GM15510 (cell line): ENCODE data around the gene SLC66A2.

Experiments used
- POLR2A ChIP-seq: IDR thresholded peaks from 3 replicates; pipeline ENCODE4 v1.6.1; 2011; ENCODE audit warnings: borderline replicate concordance; ENCODE audit not compliant: insufficient read length; ENCODE audit errors: extremely low read depth

The SLC66A2 gene

DNA sequence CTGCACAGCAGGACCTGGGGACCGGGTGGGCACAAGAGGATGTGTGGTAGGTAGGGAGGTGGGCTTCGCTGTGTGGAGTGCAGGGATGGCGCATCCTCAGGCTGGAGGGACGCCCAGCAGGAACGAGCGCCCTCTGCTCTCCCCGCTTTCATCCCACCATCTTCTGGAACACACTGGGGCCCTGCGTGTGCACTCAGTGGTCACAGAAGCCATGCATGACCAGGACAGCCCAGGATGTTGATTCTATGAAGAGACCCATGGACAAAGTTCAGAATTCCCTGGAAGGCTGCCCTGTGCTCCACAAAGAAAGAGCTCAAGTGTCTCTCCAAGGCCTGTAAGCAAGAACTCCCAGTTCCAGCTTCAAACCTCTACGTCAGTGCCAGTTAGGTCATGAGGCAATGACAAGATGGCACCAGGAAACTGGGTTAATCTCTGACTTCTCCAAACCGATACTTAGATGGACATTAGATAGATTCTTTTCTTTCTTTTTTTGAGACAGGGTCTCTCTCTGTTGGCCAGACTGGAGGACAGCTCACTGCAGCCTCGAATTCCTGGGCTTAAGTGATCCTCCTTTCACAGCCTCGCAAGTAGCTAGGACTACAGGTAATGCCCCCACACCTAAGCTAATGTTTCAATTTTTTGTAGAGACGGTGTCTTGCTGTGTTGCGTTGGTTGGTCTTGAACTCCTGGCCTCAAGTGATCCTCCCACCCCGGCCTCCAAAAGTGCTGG is 3.4 kb downstream of the SLC66A2 start:
- TF ChIP-seq POLR2A, result no peak

DNA sequence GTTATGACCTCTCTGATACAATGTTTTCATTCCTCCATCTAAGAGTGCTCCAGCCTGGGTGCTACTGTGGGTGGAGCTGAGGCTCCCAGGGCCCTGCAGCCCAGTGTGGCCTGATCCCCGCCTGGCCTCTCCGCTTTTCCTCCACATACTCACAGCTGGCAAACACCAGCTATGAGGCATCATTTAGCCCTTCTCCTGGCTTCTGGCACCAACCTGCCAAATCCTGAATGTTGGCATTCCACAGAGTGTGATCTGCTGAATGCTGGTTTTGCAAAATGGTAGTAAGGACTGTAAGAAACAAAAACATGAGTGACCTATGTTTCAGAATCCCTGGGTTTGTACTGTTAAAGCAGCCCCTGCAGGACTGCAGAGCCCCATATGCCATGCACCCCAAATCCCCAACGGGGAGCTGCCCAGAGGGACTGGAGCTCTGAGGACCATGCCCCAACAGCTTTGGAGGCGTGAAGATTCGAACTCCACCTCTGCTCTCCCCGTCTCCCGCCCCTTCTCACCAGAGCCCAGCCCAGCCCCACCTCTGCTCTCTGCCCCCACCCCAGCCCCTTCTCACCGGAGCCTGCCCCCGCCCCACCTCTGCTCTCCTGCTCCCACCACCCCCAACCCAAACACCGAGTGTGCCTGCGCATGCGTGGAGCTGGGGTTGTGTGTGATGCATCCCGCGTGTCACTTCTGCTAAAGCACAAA is 4.2 kb downstream of the SLC66A2 start:
- no peak for TF ChIP-seq POLR2A

DNA sequence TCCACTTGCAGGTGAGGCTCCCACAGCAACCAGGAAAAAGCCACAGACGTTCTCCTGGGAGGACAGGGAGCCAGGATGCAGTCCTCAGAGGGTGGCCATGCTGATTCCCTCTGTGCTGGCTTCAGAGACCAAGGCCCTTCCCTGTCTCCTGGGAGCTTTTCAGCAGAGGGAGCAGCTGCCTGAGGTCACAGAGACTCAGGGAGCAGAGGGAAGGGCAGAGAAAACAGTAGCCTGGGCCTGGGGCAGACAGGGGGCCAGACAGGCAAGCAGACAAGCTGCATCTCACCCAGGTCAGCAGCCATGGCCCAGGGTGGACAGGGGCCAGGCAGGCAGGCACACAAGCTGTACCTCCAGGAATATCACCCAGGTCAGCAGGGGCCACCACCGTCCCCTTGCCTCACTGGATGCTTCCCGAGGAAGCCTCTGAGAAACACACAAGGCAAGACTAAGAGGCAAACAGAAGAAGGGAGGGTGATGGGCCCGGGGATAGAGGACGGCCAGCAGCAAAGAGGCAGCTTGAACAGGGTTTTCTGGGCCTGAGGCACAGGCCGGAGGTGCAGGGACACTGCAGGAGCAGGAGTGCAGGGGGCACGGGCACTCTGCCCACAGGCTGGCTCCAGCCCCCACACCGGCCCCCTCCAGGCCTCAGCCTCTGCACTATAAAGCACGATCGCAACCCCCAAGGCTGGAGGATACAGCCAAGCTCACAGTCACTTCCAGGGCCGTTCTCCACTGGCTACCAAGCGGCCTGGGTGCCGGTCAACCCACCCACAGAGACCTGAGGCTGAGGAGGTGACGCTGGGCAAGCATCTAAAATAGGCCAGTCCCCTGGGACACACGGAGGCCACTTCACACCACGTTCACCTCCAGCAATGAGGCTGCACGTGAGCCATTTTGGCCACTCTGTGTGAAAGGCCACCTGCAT is 6.1 kb downstream of the SLC66A2 start:
- no peak for TF ChIP-seq POLR2A

DNA sequence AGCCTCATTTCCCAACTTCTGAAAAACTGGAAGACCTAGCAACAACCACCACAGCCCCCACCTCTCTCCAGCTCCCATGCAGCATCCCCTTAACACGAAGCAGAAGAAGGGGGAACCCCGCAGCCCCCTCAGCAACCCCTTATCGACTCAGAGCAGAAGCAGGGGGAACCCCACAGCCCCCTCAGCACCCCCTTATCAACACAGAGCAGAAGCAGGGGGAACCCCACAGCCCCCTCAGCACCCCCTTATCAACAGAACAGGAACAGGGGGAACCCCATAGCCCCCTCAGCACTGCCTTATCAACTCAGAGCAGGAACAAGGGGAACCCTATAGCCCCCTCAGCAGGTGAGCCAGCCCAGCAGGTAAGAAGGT is 6.7 kb downstream of the SLC66A2 start:
- TF ChIP-seq POLR2A, result no peak

DNA sequence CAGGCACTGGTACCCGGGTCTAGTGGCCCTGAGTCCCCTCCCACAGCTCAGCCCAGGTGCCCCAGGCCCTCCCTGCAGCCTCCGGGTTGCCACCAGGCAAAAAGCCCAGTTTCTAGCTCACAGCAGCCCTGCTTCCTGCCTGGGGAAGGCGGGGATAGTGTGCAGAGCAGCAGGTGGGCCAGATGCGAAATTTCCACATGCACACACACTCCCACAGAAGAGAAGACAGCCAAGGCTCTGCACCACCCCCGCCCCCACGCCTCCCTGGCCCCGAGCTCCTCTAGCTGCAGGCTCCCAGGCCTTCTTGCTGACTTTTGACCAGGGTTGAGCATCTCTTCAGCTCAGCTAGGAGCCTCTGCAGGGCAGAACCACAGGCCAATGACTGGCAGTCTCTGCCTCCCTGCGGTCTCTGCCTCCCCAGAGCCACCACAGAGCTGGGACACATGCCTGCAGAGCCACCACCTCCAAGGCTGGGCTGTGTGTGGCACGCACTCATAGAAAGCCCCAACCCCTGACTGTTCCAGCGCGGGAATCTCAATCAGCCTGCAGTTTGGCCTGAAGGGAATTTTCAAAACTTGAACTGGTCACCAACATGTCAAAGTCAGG is 7.2 kb downstream of the SLC66A2 start:
- TF ChIP-seq POLR2A, result no peak

DNA sequence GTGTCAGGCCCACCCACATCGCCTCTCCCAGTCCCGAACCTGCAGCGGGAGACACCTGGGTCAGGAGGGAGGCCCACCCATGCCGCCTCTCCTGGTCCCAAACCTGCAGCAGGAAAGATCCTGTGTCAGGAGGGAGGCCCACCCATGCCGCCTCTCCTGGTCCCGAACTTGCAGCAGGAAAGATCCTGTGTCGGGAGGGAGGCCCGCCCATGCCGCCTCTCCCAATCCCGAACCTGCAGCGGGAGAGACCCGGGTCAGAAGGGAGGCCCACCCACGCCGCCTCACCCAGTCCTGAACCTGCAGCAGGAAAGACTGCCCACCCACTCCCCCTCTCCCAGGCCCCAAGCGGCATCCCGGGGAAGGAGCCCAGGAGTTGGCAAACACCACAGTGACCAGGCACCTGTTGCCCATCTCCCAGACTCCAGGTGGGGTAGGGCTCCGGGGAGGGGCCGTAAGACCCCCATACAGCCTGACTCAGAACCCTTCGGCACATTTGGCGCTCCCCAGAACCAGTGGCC is 7.8 kb downstream of the SLC66A2 start:
- no peak for TF ChIP-seq POLR2A

DNA sequence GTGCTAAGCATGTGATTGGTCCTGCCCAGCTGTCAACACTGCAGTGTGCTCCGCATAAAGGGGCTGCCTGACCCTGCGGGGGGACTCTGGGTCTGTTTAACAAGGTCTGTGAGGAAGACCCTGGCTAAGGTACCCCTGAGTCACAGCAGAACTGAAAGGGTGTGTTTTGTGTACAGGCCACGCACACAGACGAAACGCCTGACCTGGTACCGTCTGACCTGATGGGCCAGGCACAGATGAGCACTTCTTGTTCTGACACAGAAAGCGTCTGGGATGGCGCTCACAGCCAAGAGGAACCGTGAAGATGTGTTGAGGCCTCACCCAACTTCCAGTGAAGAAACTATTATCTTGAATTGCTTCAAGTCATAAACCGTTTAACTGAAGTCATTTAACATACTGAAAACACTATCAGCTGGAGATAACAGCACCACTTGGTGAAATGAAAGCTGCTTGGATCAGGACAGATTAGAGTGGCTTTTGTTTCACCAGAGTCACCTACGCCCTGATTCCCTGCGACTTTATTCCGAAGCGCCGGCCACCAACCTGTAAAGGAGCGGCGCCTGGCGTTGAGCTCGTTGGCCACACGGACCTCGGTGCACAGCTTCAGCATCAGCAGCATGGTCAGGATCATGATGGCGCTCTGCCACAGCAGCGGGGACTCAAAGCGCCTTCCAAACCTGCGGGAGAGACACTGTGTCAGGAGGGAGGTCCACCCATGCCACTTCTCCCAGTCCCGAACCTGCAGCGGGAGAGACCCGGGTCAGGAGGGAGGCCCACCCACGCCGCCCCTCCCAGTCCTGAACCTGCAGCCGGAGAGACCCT is 8.5 kb downstream of the SLC66A2 start:
- TF ChIP-seq POLR2A, result no peak

DNA sequence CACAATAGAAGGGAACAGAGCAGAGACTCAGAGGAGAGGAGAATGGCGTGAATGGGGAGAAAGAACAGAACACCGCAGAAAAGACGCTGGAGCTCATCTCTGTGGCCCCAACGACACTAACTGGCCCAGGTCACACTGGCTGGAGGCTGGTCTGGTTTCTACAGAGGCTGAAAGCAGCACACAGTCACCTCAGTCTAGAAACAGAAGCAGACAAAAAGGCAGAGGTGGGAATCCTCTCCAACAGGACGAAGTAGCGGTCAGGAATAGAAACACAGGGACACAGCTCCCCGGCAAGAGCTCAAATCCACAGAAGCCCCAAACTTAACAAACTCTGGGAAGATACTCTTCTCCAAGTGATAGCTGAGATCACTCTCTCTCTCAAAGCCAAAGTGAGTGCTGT is 9.2 kb downstream of the SLC66A2 start:
- TF ChIP-seq POLR2A, result no peak

DNA sequence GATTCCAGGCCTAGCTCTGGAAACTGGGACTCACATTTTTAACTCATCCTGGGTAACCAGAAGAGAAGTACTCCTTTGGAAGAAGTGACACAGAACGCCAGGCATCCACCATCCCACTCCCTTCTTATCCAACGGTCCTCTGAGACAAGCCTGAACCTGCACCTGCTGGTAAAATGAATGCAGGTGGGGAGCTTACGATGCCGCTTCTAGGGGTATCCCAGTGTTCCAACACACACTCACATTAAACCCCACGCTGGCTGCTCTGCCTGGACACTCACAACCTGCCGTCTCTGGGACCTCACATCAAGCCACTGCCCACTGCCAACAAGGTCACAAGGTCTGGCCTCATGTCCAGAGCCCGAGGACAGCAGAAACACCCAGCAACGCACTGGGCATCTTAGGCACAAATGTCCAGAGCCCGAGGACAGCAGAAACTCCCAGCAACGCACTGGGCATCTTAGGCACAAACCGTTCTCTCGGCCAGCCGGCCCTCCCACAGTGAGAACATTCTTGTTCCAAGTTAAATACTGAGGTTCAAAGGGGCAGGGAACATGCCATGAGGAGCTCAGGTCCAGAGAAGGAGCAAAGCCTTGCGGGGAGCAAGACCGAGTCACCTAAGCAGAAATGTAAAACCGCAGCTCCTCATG is 9.9 kb downstream of the SLC66A2 start:
- TF ChIP-seq POLR2A, result no peak

DNA sequence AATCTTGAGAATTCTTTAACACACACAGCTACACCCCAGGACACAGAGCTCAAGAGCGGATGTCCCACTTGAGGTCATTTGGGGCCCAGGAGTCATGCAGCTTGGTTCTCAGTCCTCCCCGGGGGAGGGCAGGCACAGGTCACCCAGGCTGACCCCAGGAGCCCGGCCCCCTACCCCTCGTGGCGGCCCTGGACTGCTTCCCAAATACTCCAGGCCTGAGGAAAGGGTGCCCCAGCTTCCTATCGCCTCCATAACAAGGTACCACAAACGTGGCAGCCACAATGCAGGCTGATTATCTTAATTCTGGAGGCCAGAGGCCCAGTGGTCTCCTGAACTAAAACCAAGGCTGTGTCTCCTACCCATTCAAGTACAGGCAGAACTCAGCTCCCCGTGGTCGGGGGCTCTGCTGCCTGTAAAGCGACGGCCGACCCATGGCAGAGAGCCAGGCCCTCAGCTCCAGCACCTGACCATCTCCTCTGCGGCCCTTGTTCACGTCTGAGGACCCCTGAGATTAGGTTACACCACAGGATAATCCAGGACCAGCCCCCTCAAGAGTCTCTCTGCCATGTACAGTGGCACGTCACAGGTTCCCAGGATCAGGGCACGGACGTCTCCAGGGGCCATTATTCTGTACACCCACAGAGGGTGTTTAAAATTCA is 10.5 kb downstream of the SLC66A2 start:
- TF ChIP-seq POLR2A, result no peak

DNA sequence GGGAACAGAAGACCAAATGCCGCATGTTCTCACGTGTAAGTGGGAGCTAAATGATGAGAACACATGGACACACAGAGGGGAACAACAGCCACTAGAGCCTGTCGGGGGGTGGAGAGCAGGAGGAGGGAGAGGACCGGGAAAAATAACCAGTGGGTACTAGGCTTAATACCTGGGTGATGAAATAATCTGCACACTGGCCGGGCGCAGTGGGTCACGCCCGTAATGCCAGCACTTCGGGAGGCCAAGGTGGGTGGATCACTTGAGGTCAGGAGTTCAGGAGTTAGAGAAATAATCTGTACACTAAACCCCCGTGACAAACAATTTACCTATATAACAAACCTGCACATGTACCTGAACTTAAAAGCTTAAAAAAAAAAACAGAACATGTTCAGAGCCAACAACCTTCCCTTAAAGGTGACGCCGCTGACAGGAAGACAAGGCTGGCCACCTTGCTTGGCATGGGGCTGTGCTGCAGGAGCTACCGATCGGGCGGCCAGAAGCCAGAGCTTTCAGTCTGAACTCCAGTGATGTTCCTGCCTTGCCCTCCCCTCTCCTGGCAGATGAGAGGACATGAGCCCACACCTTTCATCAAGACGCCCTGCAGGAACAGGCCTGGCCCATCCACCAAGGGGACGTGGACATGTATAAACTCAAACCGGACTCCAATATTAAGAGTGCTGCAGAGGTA is 11.2 kb downstream of the SLC66A2 start:
- TF ChIP-seq POLR2A, result no peak

DNA sequence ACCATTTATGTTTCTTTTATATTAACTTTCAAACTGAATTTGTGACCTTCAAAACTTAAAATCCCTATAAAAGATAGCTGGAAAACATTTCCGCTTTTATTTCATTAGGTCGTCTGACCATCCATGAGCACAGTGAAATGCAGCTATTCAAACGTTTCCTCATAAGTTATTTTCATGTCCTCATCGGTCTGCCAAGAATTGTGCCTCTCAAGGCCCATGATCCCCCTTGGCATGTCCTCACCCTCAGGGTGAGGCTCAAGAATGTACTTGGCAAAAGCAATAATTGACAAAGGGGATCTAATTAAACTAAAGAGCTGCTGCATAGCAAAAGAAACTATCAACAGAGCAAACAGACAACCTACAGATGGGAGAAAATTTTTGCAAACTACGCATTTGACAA is 12.4 kb downstream of the SLC66A2 start:
- no peak for TF ChIP-seq POLR2A

DNA sequence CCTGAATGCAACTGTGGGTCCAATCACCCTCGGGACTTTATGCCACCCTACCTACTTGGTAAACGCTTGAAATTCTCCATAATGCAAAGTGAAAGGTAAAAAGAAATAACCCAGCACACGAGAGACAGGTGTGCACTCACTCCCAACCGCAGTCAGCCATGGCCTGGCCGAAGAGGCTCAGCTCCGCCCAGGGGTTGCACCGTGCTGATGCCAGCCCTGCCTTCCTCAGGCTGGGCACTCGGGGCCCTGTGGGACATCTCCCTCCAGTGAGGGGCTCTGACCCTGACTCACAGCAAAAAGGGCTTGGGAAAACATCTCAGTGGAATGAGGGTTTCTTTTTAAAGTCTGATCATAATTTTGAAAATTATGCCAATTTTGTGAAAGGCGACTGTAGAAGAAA is 13.3 kb downstream of the SLC66A2 start:
- no peak for TF ChIP-seq POLR2A
